NCI-H2107 treated with DMSO at 0.1 percent for 48 hours (cell line): ENCODE measurements around the gene MRPS27.

ENCODE experiments used
- DNase-seq: peaks from one replicate; lab custom pipeline; 2025; ENCODE audit not compliant: unreplicated experiment; lab: John Stamatoyannopoulos, UW

Gene MRPS27

DNA sequence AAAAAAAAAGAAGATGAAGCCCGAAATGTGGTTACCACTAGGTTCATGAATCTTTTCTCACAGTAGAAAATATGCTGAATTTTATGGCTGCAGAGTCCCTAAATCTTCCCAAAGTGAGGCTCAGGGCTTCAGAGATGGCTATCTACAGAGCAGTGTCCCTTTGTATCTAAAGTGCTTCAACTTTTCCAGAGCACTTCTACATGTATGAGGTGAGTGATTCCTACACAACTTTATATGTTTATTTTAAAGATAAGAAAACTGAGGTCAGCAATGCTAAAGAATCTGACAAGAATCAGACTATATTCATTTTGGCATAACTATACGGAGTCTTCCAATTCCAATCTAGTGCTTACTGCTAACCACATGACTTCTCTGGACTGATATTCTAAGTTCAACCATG, 53.2 kb downstream of the MRPS27 start:
- no peak for DNase-seq

- no peak for DNase-seq
Measured at GRCh38 chr5:72265032-72265877, 54.8 kb downstream of the MRPS27 start.

DNA sequence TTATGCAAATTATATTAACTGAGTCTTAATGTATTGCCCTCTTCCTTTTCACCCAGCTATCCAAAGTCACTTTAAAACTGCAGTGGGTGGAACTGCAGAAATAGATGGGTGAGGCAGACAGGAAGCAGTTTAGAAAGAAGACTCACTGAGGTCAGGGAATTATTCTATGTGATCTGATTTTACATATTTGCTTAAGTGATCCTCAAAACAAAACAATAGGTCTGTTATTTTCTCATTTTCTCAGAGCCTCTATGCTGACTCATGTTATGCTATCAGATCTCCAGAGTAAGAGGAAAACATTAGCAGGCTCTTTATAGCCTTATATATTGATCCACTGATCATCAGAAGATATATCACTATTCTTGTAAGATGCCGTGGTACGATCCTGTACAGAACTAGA, 63.5 kb downstream of the MRPS27 start:
- DNase-seq = no peak

GRCh38 chr5:72255670-72256069, 64.4 kb downstream of the MRPS27 start:
- DNase-seq = no peak

- DNase-seq = no peak
Measured at GRCh38 chr5:72255237-72255636, 64.8 kb downstream of the MRPS27 start.

DNA sequence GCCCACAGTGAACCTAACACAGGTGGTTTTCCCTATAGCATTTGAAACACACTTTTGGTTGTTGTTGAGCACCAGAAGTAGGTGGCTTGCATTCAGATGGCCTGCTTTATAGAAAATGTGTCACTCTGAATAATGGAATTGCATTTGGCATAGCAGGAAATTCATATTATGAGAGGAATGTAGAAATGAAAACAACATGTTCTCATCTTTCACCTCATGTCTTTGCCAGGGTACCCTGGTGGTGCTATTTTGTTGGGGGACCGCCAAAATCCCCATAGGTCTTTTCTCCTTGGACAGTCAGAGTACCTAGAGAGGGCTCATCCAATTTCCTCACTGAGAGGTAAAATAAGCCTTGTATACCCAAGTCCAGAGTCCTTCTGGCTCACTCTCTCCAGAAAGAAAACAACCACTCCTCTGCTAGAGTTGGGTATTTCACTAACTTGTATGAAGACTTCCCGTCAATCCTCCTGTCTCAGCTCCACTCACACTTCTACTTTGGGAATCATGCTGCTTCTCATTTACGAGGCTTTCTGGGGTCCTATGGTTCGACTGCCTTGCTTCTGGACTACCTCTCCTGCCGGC, 67.4 kb downstream of the MRPS27 start:
- DNase-seq = no peak

- DNase-seq = no peak
Measured at GRCh38 chr5:72252008-72252407, 68.0 kb downstream of the MRPS27 start.

DNA sequence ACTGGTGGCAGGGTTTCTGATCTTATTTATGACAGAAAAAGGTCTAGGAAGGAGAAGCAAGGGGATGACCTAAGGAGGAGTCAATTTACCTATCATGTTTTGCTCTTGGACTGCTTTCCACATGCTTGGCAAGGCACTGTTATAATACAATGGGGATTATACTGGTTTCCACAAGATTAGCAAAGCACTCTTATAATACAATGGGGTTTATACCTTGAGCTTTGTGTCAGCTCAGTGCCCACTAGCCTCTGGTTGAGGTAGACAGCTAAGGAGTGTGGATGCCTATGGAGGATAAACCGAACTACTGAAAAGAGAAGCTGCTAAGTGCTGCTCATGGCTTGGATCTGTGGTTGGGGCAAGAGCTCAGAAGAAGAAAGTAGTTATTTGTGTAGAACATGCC, 68.7 kb downstream of the MRPS27 start:
- no peak for DNase-seq

GRCh38 chr5:72248410-72248981, 71.5 kb downstream of the MRPS27 start:
- no peak for DNase-seq

DNA sequence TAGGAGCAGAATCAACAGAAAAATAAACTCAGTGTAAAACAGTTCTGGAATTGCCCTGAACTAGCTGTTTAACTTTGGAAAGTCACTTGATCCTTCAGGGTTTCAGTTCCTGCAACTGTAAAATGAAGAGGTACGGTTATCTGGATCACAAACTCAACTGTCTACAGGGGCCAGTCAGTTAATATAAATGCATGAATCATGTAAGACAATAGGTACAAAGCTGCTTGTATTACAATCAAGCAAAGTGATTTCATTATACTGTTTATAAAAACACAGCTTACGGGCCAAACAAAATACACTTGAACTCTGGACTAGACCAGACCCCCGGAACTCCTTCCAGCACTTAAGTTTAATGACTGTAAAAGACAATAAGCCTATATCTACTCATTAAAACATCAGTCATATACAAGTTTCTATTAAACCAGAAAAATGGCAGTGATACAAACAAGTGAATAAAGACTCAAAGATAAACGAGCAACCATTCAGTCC, 73.0 kb downstream of the MRPS27 start:
- DNase-seq = no peak

DNA sequence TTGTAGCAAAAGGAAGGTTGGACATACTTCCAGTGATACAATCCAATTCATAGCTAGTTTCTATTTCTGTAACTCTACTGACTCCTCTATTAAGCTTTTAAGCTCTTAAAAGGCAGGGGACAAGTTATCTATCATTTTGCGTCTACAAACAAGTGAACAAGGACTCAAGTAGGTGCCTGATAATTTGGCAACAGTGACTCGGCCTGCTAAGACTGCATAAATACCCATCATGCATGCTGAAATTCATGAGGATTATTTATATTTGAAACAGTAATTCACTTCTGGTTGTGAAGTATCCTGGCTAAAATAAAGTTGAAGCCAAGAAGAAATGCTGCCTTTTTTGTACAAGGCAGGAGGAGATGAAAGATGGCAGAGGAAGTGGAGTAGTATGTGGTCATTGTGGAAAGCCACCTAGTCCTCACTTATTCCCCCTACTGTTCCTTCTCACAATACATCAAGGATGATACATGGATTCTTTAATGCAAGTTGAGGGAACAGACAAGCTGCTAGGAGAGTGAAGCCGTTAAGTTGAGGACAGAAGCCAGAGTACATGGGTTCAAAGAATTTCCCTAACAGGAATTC, 74.0 kb downstream of the MRPS27 start:
- no peak for DNase-seq

DNA sequence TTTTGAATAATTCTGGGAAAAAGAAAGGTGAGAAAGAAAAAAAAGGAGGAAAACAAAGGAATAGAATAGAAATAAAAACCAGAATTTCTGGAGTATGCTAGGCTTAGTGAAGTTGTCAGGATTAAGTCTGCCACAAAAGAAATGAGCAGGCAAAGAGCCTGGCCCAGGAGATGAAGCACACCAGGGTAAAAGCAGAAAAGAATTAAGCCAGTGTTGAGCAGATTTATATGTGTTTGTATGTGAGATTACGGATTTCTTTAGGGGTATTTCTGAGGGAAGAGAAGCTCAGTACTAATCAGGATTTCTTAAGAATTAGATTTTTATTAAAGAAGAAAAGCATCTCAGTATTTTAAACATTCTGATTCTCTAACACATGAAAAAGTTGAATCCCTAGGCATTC, 74.5 kb downstream of the MRPS27 start:
- no peak for DNase-seq

DNA sequence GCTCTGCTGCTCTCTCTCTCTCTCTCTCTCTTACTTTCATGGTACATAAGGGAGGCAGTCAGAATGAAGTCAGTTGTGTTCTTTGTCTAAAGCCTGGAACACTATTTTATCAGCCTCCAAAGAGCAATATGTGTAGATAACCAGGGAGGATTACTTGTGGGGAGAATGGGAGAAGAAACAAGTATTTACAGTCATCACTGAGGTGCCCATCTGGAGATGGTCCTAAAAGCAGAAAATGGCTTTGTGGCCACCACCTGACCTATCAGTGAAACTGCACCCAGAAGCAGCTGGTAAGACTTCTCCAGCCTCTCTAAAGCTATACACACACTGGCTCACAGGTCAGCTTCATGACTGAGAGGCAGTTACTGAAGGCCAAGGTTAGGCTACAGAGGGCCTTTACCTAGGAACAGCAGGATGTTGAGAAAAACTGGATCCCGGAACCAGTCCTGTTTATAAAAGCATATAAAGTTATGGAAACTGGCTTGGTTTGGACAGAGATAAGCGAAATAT, 75.1 kb downstream of the MRPS27 start:
- peak; percentile 8 for DNase-seq

DNA sequence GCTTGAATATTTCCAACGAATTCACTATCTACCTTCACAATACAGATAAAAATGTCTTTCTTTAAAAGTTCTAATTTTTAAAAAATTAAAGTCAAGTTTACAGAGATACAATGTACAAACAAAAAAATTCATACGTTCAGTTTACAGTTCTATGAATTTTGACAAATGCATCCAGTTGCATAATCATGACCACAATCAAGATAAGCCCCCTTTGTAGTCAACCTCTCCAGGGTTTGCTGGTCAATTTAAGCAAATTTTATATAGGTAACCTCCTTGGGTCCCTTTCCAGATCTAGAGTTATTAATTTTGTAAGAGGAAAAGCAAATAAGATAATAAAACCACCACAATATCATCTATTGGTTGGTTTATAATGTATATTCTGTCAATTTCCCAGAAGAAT, 76.3 kb downstream of the MRPS27 start:
- DNase-seq = no peak

- no peak for DNase-seq
Measured at GRCh38 chr5:72242796-72243475, 77.1 kb downstream of the MRPS27 start.

- peak; percentile 47 for DNase-seq
Measured at GRCh38 chr5:72241346-72242003, 78.6 kb downstream of the MRPS27 start.

- DNase-seq = no peak
Measured at GRCh38 chr5:72238712-72239445, 81.2 kb downstream of the MRPS27 start.

DNA sequence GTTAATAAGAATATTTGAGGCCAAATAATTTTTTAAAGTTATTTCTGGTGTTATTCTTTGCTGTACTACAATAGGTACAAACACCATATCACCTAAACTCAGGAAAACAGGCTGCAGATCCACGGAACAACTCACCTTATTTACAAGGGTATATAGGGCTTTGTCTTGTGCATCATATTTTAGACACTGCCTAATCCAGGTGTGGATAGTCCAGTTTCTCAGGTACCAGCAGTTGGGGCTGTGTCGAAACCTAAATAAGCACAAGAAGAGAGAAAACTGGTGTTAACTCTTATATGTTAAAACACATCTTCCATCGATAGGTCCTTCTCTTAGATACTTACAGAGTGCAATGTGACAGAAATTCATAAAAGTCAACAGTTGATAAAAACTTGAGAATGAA, 82.2 kb downstream of the MRPS27 start:
- DNase-seq = no peak

GRCh38 chr5:72237415-72237814, 82.6 kb downstream of the MRPS27 start:
- DNase-seq = no peak

DNA sequence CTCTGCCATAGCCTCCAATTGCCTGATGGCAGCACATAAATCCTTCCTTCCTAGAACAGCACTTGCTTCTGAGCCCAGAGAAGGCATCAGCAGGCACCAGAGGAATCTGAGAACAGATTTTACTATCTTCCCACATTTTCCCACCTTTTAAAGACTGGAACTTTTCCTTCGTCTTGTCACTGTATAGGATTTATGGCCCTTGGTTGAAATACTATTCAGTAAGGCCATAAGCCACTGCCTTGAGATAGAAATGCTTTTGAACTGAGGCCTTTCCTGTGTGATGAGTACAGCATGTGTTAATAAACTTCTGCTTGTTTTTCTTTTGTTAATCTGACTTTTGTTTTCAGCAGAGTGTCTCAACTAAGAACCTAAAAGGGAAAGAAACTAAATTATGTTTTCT, 84.3 kb downstream of the MRPS27 start:
- no peak for DNase-seq
